Measurements from ENCODE around the gene BMX. TPM values are rescaled to one million over a fixed set of nuclear protein-coding genes. Genes with fewer than 3 reads are reported as not detected.

BMX gene
- total RNA-seq, 2 donors from 2014 or later = not detected

DNA sequence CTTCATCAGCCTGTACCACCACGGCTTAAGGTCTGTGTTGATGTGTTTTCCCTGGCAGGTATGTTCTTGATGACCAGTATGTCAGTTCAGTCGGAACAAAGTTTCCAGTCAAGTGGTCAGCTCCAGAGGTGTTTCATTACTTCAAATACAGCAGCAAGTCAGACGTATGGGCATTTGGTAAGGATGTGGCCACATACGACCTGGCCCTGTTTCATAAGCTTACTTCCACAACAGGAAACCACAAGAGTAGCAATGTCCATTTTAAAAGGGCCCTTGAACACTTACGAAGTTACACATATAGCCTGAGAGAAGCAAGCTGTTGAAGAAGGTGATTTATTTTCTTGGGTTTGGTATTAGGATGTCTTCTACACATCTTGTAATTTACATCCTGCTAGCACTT lies 46.1 kb downstream of the BMX start:
- Mint-ChIP-seq H3K27ac (no peak overlapping the region), H3K9me3 (no peaks in the 10 kb centered on the region), H3K36me3 (no peaks in the 10 kb centered on the region)
- no peak for ATAC-seq
- DNase-seq (ENCODE audit: low spot score in 2 of 2) = no peak

DNA sequence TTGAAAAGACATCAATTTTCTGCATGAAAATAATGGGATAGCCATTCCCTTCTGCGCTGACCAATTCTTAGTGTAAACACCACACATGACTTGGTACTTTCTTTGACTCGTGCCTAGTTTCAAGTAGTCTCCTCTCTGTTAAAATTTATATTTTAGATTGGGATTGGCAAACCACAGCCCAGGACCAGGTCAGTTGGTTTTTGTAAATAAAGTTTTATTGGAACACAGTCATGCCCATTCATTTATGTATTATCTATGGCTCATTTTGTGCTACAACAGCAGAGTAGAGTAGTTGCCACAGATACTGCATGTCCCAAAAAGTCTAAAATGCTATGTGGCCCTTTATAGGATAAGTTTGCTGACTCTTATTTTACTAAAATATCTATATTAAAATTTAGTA lies 46.7 kb downstream of the BMX start:
- no peak for ATAC-seq
- no peak for DNase-seq (ENCODE audit: low spot score in 2 of 2)
- Mint-ChIP-seq H3K27ac (no peak overlapping the region), H3K36me3 (no peaks in the 10 kb centered on the region), H3K9me3 (no peaks in the 10 kb centered on the region)

DNA sequence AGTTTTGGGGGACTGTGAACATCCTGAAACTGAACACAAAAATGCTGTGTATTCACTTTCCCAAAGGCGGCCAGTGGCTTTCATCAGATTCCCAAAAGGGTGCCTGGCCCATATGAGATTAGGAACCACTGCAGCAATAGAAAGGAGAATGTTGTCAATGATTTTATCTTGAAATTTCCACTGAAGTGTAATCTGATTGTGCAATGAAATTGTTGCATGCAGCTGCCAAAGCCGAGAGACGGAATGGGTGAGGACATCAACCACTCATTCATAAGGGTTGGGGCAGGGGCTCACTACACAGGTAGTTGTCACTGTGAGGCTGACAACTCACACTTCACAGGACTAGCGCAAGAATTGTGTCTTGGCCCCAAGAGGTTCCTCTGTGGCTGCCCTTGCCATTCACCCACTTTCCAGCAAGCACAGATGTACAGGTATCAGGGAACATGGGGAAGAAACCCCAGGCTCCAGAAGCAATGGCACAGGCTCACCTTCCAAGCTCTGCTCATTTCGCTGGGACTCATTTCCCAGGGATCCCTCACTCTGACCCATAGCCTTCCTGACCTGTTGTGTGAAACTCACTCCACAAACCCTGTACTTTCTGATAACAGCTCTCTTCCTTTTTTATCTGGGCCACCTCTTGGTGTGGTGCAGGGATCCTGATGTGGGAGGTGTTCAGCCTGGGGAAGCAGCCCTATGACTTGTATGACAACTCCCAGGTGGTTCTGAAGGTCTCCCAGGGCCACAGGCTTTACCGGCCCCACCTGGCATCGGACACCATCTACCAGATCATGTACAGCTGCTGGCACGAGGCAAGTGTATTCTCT lies 48.8 kb downstream of the BMX start:
- Mint-ChIP-seq H3K27ac (no peak overlapping the region), H3K9me3 (no peaks in the 10 kb centered on the region), H3K36me3 (no peaks in the 10 kb centered on the region)
- no peak for ATAC-seq
- no peak for DNase-seq (ENCODE audit: low spot score in 2 of 2)

DNA sequence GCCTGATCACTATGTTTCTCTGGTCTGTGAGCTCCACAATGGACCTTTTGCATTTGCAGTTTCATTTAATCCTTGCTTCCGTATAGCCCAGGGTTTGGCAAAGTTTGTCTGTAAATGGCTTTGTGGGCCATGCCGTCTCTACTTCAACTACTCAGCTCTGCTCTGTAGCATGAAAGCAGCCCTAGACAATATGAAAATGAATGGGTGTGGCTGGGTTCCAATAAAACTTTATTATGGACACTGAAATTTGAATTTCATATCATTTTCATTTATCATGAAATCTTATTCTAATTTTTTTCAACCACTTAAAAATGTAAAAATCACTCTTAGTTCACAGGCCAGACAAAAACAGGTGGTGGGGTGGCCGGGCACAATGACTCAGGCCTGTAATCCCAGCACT lies 58.6 kb downstream of the BMX start:
- H3K9me3 Mint-ChIP-seq = no peaks in the 10 kb centered on the region
- H3K27ac Mint-ChIP-seq = no peak overlapping the region
- no peaks in the 10 kb centered on the region for H3K36me3 Mint-ChIP-seq
- ATAC-seq (no peak), DNase-seq (ENCODE audit: low spot score in 2 of 2) (no peak)

DNA sequence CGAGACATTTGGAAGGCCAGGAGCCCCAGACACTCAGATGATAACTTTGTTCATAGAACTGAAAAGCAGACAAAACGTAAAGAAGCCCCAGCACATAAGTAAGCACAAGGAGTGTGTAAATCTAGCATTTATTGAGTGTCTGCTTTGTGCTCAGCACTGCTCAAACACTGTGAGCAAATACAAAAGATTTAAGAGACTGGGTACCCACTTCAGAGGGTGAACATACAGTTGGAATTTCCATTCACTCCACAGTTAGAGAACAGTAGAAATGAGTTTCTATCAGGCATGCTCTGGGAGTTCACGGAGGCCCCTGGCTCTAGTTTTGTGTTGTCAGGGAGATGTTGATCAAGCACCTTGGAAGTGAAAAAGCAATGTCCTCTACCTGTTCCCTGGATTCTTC lies 60.3 kb downstream of the BMX start:
- H3K27ac Mint-ChIP-seq = no peak overlapping the region
- no peak for DNase-seq (ENCODE audit: low spot score in 2 of 2)
- H3K36me3 Mint-ChIP-seq = no peaks in the 10 kb centered on the region
- no peaks in the 10 kb centered on the region for H3K9me3 Mint-ChIP-seq
- no peak for ATAC-seq

DNA sequence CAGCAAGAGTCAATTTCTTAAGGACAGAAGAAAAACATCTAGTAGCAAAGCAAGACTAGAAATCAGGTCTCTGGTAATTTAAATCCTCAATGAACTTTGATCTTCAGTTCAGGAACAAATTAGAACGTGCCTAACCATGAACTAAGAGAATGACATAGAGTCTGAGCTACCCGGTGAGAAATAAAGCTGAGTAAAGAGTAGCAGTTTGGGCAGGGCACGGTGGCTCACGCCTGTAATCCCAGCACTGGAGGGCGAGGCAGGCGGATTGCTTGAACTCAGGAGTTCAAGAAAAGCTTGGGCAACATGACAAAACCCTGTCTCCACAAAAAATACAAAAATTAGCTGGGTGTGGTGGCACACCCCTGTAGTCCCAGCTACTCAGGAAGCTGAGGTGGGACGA lies 62.4 kb downstream of the BMX start:
- no peak for DNase-seq (ENCODE audit: low spot score in 2 of 2)
- H3K36me3 Mint-ChIP-seq = no peaks in the 10 kb centered on the region
- ATAC-seq = no peak
- H3K27ac Mint-ChIP-seq = no peak overlapping the region
- H3K9me3 Mint-ChIP-seq = no peaks in the 10 kb centered on the region

DNA sequence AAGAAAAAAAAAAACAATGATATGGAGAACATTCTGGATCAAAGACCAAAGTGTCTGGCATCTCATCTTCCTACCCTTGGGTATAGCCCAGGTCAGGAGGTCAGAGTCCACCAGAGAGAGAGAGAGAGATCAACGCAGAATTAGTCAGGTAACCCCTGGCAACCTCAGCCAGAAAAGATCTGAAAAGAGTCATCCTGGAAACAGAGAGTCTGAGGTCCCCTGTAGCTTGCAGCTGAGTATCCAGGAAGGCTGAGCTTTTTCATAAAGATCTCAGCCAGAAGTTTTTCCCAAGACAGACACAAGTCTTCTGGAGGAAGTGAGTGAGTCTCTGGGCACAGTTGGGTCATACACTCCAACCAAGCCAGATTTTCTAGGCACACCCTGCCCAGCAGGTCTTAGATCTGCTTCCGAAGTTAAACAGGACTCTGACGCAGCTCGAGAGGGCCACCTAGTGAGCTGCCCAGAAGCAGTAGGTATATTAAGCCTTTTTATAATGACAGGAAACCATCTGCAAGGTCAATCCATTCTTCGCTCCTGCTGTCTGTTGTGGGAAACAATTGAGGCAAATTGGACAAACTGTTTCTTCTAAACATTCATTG lies 64.5 kb downstream of the BMX start:
- Mint-ChIP-seq H3K36me3 (no peaks in the 10 kb centered on the region), H3K27ac (no peak overlapping the region), H3K9me3 (no peaks in the 10 kb centered on the region)
- peak in 1 of 2 donors; percentile 4 for DNase-seq (ENCODE audit: low spot score in 2 of 2)
- ATAC-seq = peak; percentile 37 to 81

DNA sequence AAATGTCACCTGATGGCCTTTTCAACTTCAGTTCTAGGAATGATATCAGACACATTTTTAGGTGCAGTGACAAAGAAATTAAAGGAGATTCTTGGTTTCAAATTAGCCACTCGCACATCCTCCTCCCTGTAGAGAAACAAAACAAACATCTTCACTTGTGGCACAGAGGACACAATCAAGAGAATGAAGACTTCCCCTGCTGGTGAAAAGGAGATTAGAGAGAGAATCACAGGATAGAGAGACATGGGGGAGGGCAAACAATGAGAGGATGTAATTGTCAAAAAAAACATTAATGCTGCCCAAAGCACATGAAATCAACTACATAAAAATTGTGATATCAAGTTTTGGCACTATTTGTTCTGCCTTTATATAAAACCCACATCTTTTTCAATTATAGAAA lies 65.6 kb downstream of the BMX start:
- no peak for ATAC-seq
- DNase-seq (ENCODE audit: low spot score in 2 of 2) = no peak
- H3K27ac Mint-ChIP-seq = no peak overlapping the region
- no peaks in the 10 kb centered on the region for H3K36me3 Mint-ChIP-seq
- H3K9me3 Mint-ChIP-seq = no peaks in the 10 kb centered on the region

DNA sequence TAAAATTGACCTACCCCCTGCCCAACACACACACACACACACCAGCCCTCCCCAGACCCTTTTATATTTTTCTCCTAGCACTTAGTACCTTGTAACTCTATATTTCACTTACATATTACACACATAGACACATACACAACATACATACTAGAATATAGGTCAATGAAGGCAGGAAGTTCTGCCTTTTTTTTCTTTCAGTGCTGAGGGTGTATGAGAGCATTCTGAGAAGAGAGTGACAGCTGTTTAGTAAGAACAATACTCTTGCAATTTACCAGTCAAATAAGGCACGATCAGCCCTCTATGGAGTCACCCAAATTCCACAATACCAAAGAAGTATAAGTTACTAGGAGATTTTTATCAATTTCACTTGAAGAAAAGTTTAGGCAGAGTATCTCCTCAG lies 66.7 kb downstream of the BMX start:
- H3K36me3 Mint-ChIP-seq = no peaks in the 10 kb centered on the region
- no peak for DNase-seq (ENCODE audit: low spot score in 2 of 2)
- no peak overlapping the region for H3K27ac Mint-ChIP-seq
- H3K9me3 Mint-ChIP-seq = no peaks in the 10 kb centered on the region
- no peak for ATAC-seq

DNA sequence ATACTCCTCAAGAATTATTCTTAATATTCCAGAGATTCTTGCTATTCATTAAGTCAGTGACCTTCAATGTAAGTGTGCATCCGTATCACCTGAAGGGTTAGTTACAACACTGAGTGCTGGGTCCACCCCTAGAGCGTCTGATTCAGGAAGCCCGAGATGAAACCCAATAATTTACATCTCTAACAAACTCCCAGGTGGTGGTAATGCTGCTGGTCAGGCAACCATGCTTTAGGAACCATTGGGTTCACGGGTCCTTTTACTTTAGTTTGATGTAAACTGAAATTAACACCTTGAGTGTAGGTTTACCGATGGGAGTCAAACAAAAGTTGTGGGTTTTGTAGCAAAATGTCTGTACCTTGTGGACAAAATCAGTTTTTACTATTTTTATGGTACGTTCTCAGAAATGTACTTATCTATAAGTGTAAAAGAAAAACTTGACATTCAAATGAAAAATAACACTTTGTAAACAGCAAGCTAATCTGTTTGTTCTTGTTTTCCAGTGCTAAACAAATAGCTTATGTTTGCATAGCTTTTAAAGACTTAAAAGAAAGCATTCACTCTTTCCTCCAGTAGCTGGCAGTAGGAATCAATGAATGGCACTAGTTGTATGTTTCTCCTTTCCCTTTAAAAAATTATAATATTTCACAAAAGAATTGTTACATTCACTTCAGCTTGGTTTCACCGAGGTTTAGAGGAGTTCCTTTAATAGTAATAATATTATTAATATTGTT lies 67.4 kb downstream of the BMX start:
- no peaks in the 10 kb centered on the region for H3K9me3 Mint-ChIP-seq
- no peaks in the 10 kb centered on the region for H3K36me3 Mint-ChIP-seq
- no peak for DNase-seq (ENCODE audit: low spot score in 2 of 2)
- H3K27ac Mint-ChIP-seq = no peak overlapping the region
- no peak for ATAC-seq

DNA sequence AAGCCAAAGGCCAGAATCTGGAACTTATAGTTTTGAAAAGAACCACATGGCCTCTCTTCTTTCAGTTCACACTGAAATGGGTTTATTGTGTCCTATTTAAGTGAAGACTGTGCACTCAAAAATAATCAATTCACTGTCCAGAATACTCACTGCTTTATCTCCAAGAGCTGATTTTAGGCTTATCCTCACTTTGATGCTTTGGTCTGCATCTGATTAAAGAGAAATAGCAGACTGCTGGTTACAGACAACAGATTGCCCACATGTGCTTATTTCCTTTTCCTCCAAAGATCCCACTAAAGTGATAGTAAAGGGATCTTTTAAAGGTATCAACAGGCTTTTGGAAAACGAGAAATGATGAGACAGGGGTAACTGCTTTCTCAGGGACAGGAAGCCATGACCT lies 69.5 kb downstream of the BMX start:
- Mint-ChIP-seq H3K9me3 (no peaks in the 10 kb centered on the region), H3K36me3 (no peaks in the 10 kb centered on the region)
- no peak for DNase-seq (ENCODE audit: low spot score in 2 of 2)

DNA sequence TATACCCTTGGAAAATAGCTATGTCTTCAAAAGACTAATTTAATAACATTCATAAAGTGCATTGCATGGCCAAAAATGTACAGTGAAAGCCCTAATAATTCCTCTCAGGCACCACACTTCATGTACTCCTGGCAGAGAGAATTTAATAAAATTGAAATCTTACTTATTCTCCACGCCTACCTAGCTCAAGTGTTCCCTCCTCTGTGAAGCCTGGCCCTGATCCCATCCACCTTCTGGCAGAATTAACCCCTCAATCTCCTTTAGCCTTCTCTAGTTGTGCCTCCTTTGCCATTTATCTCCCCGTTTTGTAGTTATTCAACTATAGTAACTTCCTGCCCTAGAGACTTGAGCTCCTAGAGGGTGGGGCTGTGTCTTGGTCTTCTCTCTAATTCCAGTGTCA lies 73.4 kb downstream of the BMX start:
- ATAC-seq (no peak), DNase-seq (ENCODE audit: low spot score in 2 of 2) (no peak)
- H3K9me3 Mint-ChIP-seq = no peaks in the 10 kb centered on the region
- H3K27ac Mint-ChIP-seq = peak overlapping the region in 1 of 2 donors; percentile 47
- H3K36me3 Mint-ChIP-seq = no peaks in the 10 kb centered on the region

More for the DNA sequence above, 69.5 kb downstream of the BMX start:
- no peak overlapping the region for H3K27ac Mint-ChIP-seq
- no peak for ATAC-seq

DNA sequence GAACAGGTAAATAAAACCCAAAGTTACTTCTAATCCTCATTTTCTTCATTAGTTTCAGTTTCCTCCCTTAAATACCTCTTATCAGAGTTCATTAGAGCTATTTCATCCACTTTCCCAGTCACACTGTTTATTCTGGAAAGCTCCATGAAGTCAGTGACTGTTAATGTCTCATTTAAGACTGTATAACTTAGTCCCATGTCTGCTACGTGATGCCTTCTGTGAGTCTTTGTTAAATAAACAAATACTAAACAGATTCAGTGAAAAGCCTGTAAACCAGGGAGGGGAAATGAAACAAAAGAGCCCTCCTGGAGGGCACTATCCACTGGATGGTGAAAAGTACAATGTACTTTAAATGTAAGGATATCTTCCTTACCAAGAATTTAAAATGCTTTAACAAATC lies 75.4 kb downstream of the BMX start:
- ATAC-seq = no peak
- H3K9me3 Mint-ChIP-seq = no peaks in the 10 kb centered on the region

DNA sequence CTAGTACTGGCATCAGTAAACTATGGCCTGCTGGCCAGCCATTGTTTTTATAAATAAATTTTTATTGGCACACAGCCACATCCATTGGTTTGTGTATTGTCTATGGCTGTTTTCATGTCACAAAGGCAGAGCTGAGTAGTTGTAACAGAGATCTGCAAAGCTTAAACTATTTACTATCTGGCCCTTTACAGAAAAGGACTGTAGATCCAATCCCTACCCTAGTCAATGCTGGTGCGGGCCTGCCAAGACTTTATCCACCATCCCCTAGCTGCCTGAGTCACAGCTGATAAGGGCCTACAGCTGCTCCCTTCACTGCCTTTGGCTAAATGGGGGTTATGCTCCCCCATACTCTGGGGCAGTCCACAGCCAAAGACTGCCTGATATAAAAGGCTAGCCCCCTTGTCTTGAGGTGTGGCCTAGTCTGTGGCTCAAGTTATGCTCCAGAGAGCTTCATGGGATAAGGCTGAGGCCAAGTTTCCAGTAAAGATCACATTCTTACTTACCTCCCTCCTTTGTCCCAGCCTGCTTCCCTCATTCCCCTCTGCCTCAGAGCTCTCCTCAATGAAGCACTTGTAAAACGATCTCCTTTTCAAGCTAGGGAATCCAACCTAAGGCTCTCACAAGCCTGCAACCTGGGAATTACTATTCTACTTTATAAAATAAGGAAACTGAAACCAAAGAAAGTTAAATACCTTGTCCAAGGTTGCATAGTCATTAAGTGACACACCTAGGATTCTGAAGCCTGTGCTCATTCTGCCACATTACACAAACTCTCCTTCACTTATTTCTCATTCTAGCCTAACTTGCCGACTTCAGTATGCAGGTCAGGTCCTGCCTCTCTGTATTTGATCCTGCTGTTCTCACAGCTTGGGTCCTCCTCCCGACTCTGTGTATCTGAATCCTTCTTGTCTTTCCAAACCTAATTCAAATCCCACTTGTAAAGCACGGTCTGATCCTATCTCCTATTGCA lies 79.5 kb downstream of the BMX start:
- no peak for ATAC-seq
- H3K36me3 Mint-ChIP-seq = no peaks in the 10 kb centered on the region

More for the DNA sequence above, 75.4 kb downstream of the BMX start:
- H3K36me3 Mint-ChIP-seq = no peaks in the 10 kb centered on the region
- no peak for DNase-seq (ENCODE audit: low spot score in 2 of 2)
- no peak overlapping the region for H3K27ac Mint-ChIP-seq

DNA sequence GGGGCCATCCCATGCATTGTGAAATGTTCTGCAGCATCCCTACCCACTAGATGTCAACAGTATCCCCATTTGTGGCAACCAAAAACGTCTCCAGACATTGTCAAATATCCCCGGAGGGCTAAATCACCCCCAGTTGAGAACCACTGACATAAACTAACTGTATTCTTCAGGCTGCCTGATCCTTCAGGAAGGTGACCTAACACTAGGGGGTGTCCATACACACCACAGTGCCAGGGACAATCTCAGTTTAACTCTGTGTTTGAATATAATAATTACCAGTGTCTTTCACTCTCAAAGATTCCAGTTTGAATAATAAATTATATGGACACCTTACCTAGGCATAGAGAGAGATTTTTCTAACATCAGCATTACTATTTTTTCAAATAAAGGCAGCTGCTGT lies 93.8 kb downstream of the BMX start:
- no peak overlapping the region for H3K27ac Mint-ChIP-seq
- H3K9me3 Mint-ChIP-seq = no peaks in the 10 kb centered on the region
- ATAC-seq = no peak
- no peaks in the 10 kb centered on the region for H3K36me3 Mint-ChIP-seq
- DNase-seq (ENCODE audit: low spot score in 2 of 2) = no peak

More for the DNA sequence above, 79.5 kb downstream of the BMX start:
- no peaks in the 10 kb centered on the region for H3K9me3 Mint-ChIP-seq
- H3K27ac Mint-ChIP-seq = no peak overlapping the region
- no peak for DNase-seq (ENCODE audit: low spot score in 2 of 2)

DNA sequence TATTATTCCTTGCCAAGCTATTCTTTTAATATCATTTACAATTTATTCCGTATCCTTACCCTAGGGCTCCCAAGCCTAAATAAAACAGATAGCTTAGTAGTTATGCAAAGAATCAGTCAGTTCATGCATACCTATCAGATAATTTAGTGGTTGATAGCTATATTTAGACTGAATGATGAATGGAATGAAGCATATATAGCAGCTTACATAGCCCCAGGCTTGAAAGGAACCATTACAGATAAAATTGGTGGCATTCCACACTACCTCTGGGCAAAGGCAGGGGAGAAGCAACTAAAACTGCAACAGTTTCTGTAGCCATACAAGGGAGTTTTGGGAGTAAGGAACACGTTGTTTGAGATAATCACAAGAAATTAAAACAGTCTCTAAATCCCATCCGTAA lies 97.4 kb downstream of the BMX start:
- H3K36me3 Mint-ChIP-seq = no peaks in the 10 kb centered on the region
- no peak overlapping the region for H3K27ac Mint-ChIP-seq
- ATAC-seq (no peak), DNase-seq (ENCODE audit: low spot score in 2 of 2) (no peak)
- no peaks in the 10 kb centered on the region for H3K9me3 Mint-ChIP-seq

DNA sequence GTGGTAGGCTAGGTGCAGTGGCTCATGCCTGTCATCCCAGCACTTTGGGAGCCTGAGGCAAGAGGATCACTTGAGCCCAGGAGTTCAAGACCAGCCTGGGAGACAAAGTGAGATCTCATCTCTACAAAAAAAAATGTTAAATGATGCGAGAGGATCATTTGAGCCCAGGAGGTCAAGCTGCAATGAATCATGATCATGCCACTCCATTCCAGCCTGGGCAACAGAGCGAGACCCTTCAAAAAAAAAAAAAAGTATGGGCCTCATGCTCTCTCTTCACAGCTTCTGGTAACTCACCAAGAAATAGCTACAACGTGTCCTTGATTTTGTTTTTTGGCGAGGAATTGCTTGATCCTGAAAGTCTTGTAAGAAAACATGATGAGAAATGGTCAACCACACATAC lies 98.9 kb downstream of the BMX start:
- no peak for DNase-seq (ENCODE audit: low spot score in 2 of 2)
- Mint-ChIP-seq H3K27ac (no peak overlapping the region), H3K9me3 (no peaks in the 10 kb centered on the region)

More for the DNA sequence above, 98.9 kb downstream of the BMX start:
- H3K36me3 Mint-ChIP-seq = no peaks in the 10 kb centered on the region
- no peak for ATAC-seq

All from activated naive CD4-positive, alpha-beta T cell treated with anti-CD3 and anti-CD28 coated beads, Interleukin-2, amount 50 U/mL, for 72 hours (primary cell).